Endometrial microvascular endothelial cells (primary cell): ENCODE results near the gene STK32C. TPM values are rescaled to one million over a fixed set of nuclear protein-coding genes. Genes with fewer than 3 reads are reported as not detected.
"Not testable (repeated sequence)": the region's sequence is repeated elsewhere in the genome, so short reads cannot be mapped to it uniquely, and the experiment has no call there.

ENCODE experiments used
- in situ Hi-C: cut with HindIII; loops from 2 replicates; pipeline ENCODE4 v1.10.0; 2017; ENCODE audit warnings: low sequenced_read_pairs, low pct_unique_long_range_greater_than_20kb; ENCODE audit errors: inconsistent ontology term
- total RNA-seq: library from RNA; depleted of rRNA; stranded (reverse); fragments of >200 nt; gene quantifications from one replicate; pipeline ENCODE4 v1.2.3, GENCODE V29; 2015; ENCODE audit errors: inconsistent ontology term

Gene STK32C
- total RNA-seq: 16.8 TPM

DNA sequence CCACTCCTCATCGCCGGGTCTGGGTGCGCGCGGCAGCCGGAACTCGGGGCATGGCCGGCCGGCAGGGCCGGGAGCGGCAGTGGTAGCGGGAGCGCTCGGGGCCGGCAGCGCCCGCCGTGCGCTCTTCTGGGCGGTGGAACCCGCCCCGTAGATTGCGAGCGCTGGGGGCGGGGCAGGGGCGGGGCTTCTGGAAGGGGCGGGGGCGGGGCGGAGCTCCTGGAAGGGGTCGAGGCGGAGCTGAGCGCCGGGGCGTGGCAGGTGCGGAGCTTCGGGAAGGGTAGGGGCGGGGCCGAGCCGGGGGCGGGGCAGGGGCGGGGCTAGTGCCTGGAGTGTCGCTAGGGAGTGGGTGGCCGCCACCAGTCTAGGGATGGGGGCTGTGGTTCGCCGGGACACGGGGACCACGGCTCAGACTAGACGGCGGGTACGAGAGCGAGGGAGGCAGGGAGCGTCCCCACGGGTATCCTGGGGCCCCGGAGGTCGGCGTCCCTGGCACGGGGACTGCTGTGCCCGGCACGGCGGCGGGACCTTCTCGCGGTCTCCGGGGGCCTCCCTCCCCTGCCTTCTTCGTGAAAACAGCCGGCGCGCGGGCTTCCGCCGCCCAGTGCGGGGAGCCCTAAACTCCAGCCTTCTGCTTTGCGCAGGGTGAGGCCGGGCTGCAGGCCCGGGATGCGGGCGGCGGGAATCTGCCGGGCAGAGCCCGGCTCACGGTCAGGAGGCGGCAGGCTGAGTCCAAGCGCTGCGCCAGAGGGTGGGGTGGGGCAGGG, at the start of gene STK32C:
STK32C (minus strand) TSS at position 128 of the 764 bp plus-strand sequence; CDS start at position 11, 117 bp downstream.
- in situ Hi-C loops: no loop called here

DNA sequence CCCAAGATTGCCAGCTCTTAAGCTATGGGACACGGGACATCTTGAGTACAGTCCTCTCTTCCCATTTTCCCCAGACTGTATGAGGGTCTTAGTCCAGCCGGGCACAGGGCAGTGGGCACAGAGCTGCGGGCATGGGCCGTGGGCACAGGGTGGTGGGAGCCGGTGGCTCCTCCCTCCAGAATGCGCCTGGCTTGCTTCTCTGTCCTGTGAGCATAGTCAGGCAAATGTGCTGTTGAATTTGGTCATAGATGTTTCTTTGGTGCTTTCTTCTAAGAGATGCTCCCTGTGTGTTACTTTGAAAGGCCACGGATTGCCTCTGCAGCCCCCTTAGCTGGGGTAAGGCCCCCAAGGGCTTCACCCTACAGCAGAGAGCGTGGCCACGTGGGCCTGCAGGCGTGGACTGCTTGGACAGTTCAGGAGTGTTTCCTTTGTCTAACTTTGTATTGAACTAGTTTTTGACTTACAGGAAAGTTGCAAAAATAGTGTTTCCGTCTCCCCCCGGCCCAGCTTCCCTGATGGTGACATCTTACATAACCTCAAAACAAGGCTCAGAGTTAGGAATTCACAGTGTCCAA, 49.0 kb upstream of the STK32C start:
- in situ Hi-C loops: no loop called here

DNA sequence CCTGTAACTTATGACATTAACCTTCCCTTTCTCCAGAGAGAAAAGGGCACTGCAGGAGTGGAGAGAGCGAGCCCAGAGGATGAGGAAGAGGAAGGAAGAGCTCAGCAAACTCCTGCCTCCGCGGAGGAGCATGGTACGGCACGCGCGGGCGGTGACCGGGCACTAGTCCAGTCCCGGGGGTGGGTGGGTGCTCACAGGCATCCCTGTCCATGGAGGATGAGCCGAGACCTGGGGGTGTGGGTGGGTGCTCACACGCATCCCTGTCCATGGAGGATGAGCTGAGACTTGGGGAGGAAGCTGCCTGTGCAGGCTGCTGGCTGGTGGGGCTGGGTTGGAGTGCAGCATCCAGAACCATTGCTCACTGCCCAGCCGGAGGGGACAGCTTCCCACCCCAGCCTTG, 48.0 kb upstream of the STK32C start:
- in situ Hi-C loops: no loop called here

DNA sequence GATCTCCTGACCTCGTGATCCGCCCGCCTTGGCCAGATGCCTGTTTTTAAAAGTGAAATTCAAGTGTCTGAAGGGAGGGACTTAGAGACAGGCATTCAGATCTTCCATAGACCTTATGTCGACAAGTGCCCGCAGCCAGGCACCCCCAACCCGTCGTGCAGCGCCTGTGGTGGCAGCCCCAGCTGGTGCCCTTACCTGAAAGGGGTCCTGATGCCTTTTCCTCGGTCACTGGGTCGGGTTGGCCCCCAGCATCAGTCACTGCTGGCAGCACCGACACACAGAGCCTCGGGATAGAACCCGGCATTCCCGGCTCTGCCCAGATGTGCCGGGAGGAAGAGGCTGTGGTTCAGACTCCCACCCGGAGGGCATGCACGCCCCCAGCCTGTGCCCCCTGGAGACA, 47.5 kb upstream of the STK32C start:
- in situ Hi-C loops: no loop called here

DNA sequence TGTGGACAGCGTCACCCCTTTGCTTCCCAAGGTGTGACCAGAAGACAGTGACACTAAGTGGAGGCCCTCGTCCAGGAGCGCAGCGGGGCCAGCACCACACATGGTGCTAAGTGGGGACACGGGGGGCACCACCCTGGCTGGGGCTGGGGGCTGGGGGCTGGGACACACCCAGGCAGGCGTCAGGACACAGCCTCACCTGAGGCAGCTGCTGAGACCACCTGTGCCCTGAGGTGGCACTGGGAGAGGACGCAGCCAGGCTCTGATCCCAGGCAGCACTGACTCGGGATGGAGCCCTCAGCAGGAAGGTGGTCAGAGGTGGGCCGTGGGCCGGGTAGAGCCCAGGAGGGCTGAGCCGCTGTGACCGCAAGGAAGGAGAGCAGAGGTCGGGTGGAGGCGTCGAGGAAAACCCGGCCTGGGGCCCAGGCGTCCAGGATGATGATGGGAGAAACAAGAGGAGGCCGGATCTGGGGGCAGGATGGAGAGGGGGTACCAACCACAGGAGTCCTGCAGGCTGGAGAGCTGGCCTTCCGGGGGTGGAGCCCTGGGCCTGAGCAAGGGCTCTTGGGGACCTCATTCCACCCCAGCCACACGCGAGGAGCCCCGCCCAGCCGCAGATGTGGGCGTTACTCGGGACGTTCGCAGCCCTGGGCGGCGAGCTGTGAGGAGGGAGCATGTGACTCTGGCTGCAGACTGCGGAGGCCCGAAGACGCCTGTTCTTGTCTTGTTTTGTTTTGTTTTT, 46.8 kb upstream of the STK32C start:
- in situ Hi-C loops: no loop called here

DNA sequence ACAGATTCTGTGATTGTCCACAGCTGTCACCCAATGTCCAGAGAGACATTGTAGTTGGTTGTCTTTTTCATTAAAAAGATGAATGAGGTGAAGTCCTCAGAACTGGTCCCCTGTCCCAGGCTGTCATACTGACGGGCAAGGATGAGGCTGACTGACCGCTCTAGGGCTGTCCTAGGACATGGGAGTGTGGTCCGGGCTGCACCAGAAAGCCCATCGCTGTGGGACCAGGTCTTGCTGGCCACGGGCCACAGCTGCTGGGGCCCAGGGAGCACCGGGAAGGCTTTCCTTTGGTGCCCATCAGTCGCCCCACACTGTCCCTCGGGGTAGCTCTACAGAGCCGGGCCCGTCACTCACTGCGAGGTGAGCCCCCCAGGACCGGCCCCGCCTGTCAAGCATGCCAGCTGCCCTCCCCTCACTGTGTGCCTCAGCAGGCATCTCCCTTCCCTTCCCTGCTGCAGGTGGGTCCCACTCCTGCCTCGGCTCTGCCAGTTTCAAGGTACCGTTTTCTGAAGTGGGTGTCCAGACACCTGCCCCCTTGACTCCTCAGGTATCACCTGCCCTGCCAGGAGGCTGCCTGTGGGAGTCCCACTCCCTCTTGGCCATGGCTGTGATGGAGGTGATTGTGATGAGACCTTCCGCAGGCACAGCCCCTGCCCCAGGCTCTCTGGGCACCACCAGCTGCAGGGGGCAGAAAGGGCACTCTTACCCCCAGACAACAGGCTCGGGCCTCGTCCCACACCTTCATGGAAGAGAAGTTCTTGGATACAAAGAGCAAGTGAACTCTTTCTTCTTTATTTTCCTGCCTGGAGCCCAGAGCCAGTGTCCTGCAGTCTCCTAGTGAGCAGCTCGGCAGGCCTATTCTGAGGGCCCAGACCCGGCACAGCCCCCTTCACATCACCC, 46.0 kb upstream of the STK32C start:
- in situ Hi-C loops: no loop called here

DNA sequence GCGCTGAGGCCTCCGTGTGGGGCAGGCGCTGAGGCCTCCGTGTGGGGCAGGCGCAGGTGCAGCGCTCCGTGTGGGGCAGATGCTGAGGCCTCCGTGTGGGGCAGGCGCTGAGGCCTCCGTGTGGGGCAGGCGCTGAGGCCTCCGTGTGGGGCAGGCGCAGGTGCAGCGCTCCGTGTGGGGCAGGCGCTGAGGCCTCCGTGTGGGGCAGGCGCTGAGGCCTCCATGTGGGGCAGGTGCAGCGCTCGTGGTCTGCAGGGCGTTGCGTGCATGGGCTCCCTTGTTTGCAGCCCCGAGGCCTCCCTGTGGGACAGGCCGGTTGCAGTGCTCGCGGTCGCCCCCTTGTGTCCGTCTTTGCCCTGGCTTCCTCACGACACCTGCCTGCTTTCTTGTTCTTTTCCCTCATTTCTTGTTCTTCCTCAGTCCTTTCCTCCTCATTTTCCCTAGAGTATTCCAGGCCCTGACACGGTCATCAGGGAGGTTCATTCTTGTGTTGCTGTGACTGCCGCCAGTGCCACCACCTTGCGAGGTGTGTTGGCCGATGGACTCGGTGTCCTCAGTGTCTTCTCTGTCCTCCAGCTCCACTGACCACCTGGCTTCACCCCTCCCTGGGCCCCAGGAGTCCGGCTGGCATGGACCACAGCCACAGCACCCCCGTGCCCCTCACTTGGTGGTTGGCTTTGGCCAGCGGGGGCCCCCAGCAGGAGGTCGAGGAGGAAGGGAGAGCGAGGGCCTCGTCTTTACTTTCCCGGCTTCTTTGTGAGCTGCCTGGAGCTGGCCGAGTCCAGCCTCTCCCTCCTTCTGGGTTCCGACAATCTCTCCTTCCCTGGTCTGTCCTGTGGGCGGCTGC, 44.9 kb upstream of the STK32C start:
- in situ Hi-C loops: not testable (repeated sequence)

DNA sequence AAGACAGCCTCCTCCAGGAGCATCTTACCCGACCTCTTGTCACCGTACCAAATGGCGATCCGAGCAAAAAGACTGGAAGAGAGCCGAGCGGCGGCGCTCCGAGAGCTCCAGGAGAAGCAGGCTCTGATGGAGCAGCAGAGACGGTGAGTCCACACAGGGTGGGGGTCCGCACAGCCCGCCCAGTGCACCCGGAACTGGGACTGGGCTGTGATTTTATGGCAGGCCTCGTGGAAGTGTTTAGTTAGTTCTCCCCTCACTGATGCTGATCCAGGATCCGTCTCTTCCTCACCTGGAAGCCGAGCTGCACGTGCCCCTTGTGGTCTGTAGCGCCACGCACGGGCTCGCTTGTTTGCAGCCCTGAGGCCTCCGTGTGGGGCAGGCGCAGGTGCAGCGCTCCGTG, 43.9 kb upstream of the STK32C start:
- in situ Hi-C loops: no loop called here

DNA sequence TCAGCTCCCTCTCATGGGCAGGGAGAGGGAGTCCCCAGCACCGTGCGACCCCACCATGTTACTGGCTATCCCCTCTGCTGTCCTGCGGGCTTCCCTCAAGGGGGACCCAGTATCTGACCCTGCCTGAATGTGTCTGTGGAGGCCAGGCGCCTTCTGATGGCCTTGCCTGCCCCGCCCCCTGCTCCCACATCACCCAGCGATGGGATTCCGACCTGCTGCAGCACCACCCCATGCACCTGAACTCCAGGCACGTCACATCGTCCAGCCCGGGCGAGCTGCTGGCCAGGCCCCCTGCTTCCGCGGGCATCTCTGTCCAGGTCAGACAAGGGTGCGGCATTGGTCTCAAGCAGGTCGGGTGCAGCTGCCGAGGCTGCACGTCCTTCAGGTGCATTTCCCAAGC, 43.2 kb upstream of the STK32C start:
- in situ Hi-C loops: no loop called here

DNA sequence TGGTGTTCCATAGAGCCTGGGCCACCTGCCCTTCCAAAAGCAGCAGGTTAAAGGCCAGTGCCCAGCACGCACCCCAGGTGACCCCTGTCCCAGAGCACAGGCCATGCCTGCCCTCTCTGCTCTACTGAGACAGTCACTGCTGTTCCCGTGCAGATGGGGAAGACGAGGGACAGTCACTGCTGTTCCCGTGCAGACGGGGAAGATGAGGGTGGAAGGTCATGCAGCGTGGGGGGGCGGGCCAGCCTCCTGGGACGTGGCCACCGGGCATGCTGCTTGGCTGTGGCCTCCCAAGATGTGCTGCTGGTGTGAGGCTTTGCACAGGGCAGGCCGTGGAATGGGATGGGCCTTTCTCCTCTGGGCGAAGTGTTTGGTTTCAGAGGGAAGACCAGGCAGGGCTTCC, 42.6 kb upstream of the STK32C start:
- in situ Hi-C loops: no loop called here

DNA sequence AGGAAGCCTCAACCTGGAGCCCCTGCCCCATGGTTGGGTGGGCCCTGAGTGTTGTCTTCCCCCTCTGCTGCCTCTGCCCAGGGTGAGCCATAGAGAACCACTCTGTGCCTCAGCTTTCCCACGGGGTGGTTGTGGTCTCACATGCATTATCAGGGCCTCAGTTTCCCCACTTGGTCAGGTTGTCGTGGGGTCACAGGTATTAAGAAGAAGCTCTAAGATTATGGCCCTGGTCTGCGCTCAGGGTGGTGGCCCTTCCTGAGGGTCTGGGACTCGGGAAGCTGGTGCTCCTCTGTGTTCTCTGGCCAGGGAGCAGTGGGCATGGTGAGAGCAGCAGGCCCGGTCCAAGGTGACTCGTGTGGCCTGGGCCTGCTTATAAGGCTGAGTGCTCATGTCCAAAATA, 42.0 kb upstream of the STK32C start:
- in situ Hi-C loops: loop anchor here (10.0 kb wide), 1 partner anchor 115 kb away; no protein-coding TSS in a partner anchor

DNA sequence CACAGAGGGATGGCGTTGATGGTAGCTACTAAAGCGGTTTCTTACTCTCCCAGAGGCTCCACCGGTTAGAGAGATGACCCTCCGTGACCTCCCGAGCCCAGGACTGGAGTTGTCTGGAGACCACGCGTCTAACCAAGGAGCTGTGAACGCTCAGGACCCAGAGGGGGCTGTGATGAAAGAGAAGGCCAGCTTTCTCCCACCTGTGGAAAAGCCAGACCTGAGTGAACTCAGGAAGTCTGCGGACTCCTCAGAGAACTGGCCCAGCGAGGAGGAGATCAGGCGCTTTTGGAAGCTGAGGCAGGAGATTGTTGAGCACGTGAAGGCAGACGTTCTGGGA, 40.1 kb upstream of the STK32C start:
- in situ Hi-C loops: loop anchor here (10.0 kb wide), 1 partner anchor 113 kb away; no protein-coding TSS in a partner anchor

DNA sequence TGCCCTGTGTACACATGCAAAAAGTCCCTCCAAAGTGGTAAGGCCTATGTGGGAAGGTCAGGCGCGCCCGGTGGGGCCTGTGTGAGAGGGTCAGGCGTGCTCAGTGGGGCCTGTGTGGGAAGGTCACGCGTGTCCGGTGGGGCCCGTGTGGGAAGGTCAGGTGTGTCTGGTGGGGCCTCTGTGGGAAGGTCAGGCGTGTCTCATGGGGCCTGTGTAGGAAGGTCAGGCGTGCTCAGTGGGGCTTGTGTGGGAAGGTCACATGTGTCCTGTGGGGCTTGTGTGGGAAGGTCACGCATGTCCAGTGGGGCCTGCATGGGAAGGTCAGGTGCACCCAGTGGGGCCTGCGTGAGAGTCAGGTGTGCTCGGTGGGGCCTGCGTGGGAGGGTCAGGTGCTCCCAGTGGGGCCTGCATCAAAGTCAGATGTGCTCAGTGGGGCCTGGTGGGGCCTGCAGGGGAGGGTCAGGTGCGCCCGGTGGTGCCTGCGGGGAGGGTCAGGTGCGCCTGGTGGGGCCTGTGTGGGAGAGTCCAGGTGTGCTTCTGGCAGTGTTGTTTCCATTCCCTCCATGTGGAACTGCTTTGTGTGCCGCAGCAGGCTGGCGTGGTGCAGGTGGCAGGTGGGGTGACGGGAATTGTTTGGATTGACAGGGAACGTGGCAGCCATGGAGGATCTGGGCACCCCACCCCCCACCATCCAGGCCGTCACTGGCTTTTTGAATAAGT, 39.6 kb upstream of the STK32C start:
- in situ Hi-C loops: loop anchor here (10.0 kb wide), 1 partner anchor 113 kb away; no protein-coding TSS in a partner anchor

DNA sequence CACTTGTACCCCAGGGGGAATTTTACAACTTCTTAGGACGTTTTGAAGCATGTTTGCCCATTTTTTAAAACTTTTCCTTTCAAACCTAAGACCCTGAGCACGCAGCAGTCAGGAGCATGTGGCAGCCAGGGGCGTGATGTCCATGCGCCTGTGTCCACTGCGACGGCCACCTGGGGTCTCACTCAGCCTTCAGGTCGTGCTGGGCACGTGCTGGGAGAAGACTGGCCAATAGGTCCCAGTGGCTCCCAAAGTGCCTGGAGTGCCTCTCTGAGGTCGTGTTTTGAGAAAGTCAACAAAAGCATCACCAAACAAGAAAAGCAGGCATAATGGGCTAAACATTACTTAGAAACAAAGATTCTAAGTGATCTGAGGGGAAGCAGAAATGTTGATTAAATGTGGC, 39.1 kb upstream of the STK32C start:
- in situ Hi-C loops: loop anchor here (10.0 kb wide), 1 partner anchor 112 kb away; no protein-coding TSS in a partner anchor

DNA sequence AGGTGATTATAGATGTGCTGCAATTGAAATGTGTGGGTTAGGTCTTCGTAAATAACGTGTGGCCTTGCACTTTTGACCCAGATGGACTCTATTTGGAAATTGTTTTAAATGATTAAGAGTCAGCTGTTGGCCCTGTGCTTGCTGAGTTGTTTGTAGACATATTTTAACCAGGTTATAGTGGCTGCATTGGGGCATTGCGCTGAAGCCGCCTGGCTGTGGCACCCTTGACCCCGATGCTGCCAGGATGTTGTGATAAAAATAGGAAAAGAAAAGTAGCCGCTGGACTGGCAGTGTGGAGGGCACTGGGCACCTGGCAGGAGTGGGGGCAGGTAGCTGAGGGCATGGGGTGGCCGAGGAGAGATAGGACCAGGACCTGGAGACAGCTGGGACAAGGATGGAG, 37.6 kb upstream of the STK32C start:
- in situ Hi-C loops: loop anchor here (10.0 kb wide), 1 partner anchor 111 kb away; no protein-coding TSS in a partner anchor

DNA sequence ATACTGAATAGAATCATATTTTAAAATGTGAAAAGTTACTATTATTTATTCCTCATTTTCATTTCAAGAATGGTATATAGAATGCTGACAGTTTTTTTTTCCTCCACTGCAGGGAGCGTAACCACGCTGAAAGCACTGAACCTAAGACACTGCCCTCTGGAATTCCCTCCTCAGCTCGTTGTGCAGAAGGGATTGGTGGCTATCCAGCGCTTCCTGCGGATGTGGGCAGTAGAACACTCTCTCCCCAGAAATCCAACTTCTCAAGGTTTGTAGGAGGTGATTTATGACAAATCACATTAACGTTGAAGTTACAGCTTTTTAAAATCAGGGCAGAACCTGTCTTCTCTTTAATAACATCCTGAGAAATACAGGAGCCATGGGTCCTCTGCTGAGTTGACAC, 36.6 kb upstream of the STK32C start:
- in situ Hi-C loops: loop anchor here (10.0 kb wide), 1 partner anchor 110 kb away; no protein-coding TSS in a partner anchor

DNA sequence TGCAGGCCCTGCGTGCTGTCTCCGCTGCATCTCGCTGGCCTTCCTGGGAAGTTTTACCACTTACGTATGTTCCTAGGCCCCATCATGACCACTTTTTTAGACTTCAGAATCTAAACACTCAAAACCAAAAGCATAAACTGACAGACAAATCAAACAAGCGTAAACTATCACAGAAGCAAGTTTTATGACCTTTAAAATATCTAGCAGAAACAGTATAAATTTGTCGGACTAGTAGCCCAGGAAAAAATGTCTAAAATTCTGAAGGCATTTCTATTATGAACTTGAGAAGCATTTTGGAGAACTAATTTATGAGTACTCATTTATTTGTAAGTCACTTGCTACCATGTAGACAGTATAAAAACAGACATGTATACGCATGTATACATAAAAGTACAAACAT, 34.8 kb upstream of the STK32C start:
- in situ Hi-C loops: loop anchor here (10.0 kb wide), 1 partner anchor 108 kb away; no protein-coding TSS in a partner anchor
